Stimulated activated CD4-positive, alpha-beta T cell treated with anti-CD3 and anti-CD28 coated beads, Interleukin-12 subunit alpha, Interleukin-12 subunit beta, amount 100 ng/mL, for 24 hours (primary cell): ENCODE data around the gene CRPPA.
"Not testable (repeated sequence)": the region's sequence is repeated elsewhere in the genome, so short reads cannot be mapped to it uniquely, and the experiment has no call there.

Source experiments
- DNase-seq, 2 experiments: peaks; one replicate each; pipeline ENCODE4 v3.0.0-alpha.2; 2020; ENCODE audit warnings: low read depth in 2 of 2

Gene CRPPA

DNA sequence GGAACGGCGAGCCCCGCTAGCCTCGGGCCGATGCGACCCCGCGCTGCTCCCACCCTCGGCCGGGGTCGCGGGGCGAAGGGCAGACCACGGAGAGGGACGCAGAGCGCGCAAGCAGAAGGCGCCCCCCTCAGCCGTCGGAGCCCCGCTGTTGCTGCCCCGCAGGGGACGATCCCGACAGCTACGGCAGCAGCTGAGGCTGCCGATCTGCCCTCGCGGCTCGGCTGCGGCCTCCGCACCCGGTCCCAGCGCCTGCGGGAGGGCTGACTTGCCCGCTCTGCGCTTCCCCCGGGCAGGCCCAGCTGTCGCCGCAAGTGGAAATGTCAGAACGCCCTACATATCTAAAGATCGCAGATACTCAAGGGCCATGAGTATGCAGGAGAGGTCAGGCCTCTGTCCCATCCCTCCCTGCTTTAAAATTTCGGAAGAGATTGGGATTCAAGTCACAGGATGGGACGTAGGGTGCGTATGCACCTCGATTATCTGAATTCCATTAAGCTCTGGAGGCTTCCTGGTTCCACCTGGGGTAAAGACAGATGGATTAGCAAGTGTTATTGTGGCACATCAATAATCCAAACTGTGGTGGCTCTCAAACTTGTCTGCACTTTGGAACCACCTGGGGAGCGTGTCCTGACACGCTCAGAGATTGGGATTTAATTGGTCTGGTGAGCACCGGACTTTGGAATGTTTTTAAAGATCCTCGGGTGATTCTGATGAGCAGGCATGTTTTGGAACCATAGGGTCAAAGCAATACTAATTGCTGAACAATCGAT lies at the start of gene CRPPA:
Gene CRPPA (minus strand): TSS at position 206 of the 770 bp plus-strand sequence. CDS start 216 bp downstream, outside the sequence.
- peak; percentile 10 to 20 for DNase-seq

DNA sequence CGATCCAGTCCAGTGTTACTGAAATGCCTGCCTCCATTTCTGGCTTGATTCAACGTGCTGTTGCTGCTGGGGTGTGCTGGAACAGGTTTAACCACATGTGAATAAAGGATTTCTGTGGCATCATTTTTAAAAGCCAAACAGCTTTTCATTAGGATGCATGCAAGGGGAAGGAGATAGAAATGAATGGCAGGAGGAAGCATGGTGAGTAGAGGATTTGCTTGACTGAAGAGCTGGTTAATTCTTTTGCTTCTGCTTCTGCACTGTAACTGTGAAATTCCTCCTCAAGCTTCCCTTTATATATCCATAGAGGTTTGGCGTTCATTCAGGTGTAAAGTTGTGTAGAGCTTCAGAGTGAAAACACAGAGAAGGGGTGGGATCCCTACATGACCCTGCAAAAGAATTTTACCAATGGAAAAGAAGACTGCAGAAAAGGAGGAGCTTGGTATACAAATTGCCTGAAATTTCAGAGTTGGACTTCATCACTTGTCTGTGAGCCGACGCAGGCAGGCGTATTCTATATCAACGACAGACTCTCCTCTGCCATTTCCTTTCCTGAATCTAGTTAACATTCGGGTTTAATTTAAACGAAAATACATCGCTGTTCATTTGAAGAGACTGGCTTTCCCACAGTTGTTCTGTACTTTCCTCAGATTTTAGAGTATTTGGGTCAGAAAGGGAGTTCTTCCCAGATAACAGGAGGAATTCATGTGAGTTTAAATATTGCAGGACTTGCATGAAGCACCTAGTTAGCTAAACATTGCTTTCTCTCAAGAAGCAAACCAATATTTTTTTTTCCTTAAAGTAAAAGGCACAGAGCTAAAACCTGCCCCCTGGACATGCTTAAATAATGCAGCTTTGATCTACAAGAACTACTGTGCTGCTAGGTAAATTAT lies 44.4 kb upstream of the CRPPA start, which contains the start of gene SOSTDC1:
Gene SOSTDC1 (minus strand): TSS at position 270 of the 893 bp plus-strand sequence. CDS start 70 bp downstream, at position 200.
- no peak for DNase-seq

DNA sequence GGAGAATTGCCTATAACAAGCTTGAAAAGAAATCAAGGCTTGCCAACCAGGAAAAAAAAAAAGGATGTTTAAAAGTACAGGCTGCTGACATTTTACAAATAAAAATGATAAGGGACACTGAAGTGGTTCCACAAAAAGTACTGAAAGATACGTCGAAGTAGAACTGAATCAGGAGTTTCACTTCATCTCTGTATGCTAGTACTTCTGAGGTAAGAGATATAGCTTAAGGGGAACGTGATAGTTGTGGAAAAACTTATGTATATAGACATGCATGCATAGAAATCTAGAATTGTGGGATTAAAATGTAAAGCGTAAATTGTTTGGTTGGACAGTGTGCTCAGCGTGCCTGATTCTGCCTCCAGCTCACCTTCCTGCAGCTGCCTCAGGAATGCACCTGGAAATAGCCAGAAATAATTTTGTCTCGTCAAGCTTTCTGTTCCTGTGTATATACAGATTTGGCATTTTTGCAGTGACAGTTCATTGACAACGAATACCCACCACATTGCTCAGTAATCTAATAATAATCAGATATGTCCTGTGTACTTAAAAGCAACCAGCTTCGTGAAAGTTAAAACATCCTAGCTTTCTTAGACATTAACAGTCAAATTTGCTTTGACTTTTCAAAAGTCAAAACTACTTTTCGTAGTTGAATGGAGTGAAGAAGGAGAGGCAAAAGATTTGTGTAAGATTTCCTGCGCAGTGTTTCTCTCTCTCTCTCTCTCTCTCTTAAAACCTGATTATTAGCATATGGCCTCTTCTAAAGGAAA lies 42.8 kb upstream of the CRPPA start:
- DNase-seq: no peak

DNA sequence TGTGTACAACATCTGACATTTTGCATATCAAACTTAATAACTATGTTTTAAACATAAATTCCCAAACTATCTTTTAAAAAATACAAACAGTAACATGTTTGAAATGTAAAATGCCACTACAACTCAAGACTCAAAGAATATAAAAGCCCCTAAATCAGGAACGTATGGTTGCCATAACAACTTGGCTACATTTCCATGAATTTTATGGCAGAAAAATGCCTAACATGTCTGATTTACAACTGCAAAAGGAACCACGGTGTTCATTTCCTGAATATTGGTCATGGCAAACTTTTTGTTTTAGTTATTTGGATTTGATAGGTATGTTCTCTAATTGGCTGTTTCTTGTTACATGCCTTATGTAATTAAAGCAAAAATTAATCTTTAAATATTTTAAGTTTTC lies 42.2 kb upstream of the CRPPA start:
- no peak for DNase-seq

DNA sequence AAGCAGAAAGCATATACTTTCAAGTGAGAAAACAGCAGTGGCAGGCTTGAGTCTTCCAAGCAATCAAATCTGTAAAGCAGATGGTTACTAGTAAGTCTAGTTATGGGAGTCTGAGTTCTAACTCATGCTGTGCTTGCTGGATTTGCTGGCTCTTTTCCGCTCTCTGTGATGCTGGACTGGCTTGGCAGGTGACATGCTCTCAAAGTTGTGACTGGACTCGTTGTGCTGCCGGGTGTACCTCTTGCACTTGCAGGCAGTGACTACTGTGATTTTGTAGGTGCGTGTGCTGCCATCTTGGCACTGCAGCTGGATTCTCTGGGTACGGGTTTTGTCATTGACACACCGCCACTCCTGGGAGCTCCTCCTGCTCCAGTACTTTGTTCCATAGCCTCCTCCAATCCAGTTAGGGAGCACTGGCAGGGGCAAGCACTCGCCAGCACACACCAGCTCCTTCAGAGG lies 41.1 kb upstream of the CRPPA start:
- no peak for DNase-seq

DNA sequence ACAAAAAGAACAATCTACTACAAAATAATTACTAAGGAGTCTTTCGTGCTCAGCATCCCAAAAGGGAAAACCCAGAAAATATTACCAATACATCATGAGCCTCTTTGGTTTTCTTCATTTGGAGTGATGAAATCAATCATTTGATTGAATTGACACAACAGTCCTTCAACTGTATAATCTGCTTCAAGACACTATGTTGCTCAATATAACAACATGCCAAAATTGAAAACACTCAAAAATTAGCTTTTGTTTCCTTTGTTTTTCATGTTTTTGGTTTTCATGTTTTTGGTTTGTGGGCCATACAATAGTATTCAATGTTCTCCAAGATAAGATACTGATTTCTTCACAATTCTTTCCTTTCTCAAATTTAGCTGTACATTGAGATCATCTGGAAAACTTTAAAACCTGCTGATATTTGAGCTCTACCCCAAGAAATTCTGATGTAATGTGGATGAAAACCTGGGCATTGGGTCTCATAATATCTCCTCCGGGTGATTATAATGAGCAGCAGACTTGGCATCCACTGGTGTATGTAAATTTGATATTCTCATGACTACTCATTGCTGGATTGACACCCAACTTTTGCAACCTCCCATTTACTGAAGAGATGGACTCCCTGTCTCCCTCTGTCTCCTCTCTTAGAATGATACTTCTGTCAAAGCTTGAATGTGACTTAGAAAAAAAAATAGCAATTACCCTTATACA lies 39.6 kb upstream of the CRPPA start:
- no peak for DNase-seq

DNA sequence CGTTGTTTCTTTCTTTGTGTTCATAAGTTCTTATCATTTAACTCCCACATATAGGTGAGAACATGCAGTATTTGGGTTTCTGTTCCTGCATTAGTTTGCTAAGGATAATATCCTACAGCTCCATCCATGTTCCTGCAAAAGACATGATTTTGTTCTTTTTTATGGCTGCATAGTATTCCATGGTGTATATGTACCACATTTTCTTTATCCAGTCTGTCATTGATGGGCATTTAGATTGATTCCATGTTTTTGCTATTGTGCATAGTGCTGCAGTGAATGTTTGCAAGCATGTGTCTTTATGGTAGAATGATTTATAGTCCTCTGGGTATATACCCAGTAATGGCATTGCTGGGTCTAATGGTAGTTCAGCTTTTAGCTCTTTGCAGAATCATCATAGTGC lies 35.0 kb upstream of the CRPPA start:
- not testable (repeated sequence) for DNase-seq

DNA sequence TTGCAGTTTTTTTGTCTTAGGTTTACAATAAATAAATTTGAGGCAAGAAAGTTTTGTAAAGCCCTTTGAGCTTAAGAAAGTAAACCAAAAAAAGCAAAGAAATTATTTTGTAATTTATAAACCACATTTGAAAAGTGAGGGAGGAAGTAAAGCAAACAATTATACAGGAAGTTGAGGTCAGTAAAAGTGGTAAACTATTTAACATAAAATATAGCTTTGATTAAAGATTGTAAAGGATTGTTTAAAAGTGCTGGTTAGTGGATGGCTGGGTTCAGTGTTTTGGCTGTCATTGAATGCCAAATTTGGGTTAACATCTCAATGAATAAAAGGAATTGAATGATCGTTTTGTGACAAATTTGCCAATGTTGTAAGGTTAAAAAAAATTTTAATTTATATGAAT lies 34.3 kb upstream of the CRPPA start:
- DNase-seq: no peak

DNA sequence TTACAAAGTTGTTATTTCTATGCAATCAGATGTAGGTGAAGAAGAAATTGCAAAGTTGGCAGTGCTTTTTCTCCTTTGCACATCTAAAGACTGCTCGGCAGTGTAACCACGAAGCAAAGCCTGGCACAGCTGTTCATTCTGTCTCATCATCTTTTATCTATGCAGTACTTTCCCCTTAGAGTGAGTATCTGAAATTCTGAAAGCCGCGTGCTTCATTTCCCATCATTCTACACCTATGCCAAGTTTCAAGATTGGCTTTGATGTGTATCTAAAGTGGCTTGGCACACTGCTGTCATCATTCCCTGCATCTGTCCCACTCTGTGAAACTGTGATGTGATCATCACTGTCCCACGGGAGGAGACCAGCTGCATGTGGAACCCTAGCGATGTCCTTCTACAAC lies 29.0 kb upstream of the CRPPA start:
- no peak for DNase-seq

DNA sequence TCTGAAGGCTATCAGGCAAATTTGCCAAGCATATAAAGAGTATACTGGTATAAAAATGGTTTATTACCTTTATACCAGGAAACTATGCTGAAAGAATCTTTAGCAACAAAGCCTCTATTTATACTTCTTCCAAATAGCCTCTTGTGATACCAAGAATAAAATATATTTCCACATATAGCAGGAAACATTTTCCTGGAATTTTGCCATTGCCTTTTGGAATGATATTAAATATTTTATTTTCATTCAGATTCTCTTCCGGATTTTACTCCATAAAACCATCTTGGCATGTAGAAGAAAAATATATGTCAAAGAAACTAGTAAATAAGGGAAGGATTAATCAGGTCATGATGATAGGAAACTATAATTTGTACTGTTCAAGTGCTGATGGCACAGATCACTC lies 26.5 kb upstream of the CRPPA start:
- no peak for DNase-seq

DNA sequence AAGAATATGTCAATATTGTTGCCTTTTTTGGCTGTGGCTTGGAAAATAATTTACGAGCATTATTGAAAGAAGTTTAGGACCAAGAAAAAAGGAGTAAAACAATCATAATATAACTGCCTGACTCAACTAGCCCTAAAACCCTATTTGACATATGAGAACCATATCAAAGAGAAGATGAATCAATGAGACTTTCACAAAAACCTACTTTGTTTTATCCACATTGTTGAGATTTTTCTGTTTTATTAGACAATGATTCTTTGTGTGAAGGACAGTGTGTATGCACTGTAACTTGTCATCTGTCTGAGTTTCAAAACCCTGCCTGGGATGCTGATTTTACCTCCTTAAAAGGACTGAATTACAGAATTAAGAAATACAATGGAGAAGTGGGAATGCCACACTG lies 25.2 kb upstream of the CRPPA start:
- DNase-seq: no peak

DNA sequence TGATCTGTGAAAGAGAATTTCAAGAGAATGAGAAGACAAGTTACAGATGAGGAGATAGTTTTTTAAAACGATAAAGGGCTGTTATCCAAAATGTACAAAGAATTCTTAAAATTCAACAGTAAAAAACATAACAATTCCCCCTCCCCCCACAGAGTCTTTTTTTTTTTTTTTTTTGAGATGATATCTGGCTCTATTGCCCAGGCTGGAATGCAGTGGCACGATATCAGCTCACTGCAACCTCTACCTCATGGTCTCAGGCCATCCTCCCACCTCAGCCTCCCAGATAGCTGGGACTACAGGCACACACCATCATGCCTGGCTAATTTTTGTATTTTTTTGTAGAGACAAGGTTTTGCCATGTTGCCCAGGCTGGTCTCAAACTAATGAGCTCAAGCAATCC lies 22.5 kb upstream of the CRPPA start:
- not testable (repeated sequence) for DNase-seq

DNA sequence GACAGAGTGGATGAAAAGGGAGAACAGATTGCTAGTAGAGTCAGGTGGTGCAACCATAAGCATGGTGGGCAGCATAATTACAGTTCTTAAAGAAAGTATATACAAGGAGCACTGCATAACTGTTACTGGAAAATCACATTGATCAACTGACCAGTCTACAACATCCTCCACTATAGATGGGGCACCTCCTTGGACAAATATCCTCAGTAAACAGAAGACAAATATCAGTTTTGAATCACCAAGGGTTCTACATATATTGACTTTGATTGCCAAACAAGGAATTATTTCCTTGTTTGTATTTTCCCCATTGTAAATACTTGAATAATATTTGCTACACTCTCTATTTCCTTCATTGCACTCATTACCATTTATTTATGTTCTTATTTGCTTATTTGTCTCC lies 17.6 kb upstream of the CRPPA start:
- no peak for DNase-seq

DNA sequence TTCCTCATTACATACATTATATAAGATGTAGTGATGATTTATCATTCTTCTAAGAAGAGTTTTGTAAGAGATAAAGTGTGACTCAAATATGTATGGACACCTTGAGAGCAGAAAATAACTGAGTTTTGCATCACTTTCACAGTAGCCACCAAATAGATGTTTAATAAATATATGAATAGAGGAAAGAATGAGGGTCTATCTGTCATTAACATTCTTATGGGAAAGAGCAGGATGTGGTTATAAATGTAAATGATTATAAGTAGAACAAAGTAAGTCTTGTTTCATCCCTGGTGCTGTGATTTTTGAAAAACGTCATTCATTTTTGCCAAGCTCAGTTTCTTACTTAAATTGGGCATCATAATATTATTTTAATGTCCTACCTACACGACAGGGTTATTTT lies 15.0 kb upstream of the CRPPA start:
- no peak for DNase-seq

DNA sequence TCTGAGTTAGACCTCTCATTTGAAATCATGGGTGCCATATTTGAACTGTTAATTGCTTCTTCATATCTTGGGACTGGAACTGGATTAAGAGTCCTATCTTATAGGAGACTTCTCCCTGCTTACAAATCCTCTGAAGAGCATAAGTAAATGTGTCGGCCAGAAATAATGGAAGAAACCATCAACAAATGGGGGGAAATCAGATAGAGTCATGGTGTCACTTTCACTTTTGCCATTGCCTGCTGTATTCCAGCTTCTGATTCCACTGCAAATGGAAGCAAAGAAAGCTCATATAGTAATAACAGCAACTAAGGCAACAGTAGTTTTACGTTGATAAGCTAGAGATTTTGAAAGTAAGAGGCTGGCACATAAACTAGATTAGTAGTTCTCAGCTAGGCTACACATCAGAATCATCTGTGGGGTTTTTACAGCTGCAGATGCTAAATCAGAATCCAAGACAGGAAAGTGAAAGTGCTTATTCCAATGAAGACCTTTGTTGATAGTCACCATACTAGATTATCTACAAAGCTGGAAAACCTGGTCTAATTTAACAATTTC lies 12.3 kb upstream of the CRPPA start:
- DNase-seq: no peak

DNA sequence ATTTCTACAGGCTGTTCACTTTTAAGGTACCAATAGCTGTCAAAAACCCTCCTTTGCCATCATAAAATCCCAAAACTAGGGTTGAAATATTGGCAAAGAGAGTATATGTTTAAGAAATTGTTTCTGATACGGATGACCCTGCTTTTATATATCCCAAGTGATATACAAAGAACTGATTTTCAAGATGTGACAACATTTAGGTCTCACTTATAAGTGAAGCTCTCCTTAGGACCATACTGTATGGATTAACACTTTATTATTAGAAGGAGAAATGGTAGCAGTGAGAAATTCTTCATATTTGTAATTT lies 11.0 kb upstream of the CRPPA start:
- no peak for DNase-seq

DNA sequence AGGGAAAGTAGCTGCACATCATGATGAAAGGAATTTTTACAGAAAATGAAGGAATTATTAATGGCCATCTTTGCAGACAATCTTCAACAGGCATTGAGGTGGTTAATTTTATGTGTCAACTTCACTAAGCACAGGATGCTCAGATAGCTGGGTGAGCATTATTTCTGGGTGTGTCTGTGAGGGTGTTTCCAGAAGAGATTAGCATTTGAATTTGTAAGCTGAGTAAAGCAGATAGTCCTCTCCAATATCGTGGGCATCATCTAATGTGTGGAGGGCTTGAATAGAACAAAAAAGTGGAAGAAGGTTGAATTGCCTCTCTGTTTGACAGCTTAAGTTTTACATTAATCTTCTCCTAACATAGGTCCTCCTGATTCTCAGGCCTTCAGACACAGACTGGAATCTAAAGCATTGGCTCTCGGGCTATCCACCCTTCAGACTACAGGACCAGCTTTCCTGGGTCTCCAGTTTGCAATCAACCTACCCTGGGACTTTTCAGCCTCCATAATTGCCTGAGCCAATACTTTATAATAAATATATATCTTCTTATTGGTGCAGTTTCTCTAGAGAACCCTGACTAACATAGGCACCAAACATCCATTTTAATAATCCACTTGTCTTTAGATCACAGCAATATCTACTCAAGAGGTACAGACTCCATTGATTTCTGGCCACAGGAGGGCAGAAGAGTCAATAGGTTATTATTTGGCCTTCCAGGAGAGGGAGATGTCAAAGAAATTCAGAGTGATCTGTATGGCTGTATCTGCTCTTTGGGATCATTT lies 10.5 kb upstream of the CRPPA start:
- no peak for DNase-seq

DNA sequence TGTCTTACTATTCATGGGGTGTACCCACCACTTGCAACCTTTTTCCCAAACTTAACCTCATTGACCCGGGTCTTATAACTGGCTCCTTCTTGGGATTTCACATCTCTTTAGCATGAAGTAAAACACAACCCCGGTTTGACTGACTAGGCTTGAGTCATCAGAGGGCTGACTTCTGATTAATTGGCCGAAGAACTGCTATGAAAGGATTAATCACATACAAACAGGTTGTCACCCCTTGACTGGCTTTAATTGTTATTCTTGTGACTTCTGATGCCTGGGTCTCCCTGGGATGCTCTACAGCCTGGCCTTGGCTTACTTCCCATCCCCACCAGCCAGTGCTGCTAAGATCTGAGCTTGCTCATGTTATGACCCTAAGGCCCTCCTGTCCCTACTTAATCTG lies 8.8 kb upstream of the CRPPA start:
- DNase-seq: no peak

DNA sequence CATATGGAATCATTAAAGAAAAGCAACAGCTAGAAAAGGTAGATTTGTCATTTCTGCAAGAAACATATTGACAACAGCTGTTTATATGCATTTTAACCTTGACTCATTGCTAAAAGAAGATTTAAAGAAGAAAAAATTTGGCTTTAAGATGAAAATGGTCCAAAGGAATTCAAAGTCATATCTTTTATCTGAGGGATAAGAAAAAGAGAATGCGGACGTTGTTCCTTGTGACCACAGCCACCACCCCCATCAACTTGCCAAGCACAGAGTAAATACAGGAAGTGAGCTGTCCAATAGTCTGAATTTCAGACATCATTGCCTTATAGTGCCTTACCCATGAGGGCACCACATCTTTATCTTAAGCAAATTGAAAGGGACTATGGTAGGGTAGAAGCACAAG lies 7.3 kb upstream of the CRPPA start:
- DNase-seq: no peak

DNA sequence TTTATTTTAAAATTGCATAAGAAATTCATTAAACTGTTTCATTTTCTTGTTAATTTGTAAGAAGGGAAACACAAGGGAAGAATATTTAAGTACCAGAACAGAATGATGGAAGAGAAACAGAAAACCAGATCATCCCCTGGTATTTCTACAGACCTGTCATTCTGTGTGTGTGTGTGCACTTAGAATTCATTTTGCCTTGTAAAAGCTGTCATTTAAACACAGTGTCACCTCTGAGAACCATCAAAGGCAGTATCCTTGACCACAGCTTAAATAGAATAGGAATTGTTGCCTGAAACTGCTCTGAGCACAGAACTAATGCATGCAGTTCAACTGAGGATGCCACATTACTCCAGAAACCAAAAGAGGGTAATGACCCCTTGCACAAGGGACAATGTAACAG lies 6.8 kb upstream of the CRPPA start:
- no peak for DNase-seq

DNA sequence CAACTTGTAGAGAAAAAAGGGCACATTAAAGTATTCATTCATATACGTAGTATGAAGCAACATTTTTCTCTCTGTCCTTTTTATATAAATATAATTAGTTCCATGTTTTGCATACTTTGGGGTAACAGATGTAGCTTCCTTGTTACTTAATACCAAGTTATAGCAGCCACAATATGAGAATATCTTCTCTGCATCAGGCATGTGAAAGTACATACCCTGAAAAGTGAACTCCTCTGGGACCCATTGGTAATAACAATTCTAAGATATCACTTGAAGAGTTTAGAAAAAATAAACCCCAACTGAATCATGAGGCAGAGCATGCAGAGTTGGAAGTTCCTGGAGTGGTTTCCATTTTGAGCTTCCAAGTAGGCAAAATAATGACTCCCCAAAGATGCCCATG lies 2.4 kb upstream of the CRPPA start:
- no peak for DNase-seq
